GM23338 (cell line): ENCODE data around the gene RPS6KA1. TPM values are rescaled to one million over a fixed set of nuclear protein-coding genes. Genes with fewer than 3 reads are reported as not detected.

Source experiments
- ATAC-seq: fragments of 200-7000 bp; cut with Tn5 transposase; 3 replicates; pipeline ENCODE4 v1.9.1; 2020
- DNase-seq: peaks from one replicate; pipeline ENCODE4 v3.0.0-alpha.2; 2015; ENCODE audit warnings: low spot score
- H2AFZ ChIP-seq: fragments of 200-600 bp; sonication (generic); 2 replicates; pipeline ENCODE4 v1.8.0; 2016; ENCODE audit warnings: antibody characterized with exemption, mild to moderate bottlenecking, moderate library complexity
- H3F3A ChIP-seq: fragments of 200-600 bp; sonication (generic); replicated peaks from 2 replicates; pipeline ENCODE4 v1.8.0; 2017; ENCODE audit warnings: antibody characterized with exemption, mixed run types, low read depth
- H3K27ac ChIP-seq: fragments of 200-600 bp; sonication (generic); 2 replicates; pipeline ENCODE4 v1.6.1; 2016; ENCODE audit warnings: low read depth
- H3K27me3 ChIP-seq: fragments of 200-600 bp; sonication (generic); 2 replicates; pipeline ENCODE4 v1.8.0; 2016; ENCODE audit warnings: mild to moderate bottlenecking, mixed run types, moderate library complexity; ENCODE audit not compliant: insufficient read depth
- H3K36me3 ChIP-seq: fragments of 200-600 bp; sonication (generic); 2 replicates; pipeline ENCODE4 v1.8.0; 2016; ENCODE audit warnings: mild to moderate bottlenecking; ENCODE audit not compliant: insufficient read depth
- H3K4me1 ChIP-seq: fragments of 200-600 bp; sonication (generic); 2 replicates; pipeline ENCODE4 v1.8.0; 2016; ENCODE audit warnings: mild to moderate bottlenecking, moderate library complexity; ENCODE audit not compliant: insufficient read depth
- H3K4me2 ChIP-seq: fragments of 200-600 bp; sonication (generic); 2 replicates; pipeline ENCODE4 v1.7.1; 2017; ENCODE audit warnings: mixed run types
- H3K4me3 ChIP-seq: fragments of 200-600 bp; sonication (generic); 2 replicates; pipeline ENCODE4 v1.6.1; 2016; ENCODE audit warnings: mixed run types
- H3K79me2 ChIP-seq: fragments of 200-600 bp; sonication (generic); replicated peaks from 2 replicates; pipeline ENCODE4 v1.8.0; 2017; ENCODE audit warnings: mild to moderate bottlenecking; ENCODE audit not compliant: insufficient read depth
- H3K9me2 ChIP-seq: fragments of 200-600 bp; sonication (generic); 2 replicates; pipeline ENCODE4 v1.8.0; 2017; ENCODE audit not compliant: insufficient read depth
- H4K20me1 ChIP-seq: fragments of 200-600 bp; sonication (generic); replicated peaks from 2 replicates; pipeline ENCODE4 v1.8.0; 2017; ENCODE audit warnings: mild to moderate bottlenecking; ENCODE audit not compliant: insufficient read depth
- H3K27ac Mint-ChIP-seq: 2 replicates; pipeline ENCODE4 v1.8.0; 2020; ENCODE audit warnings: inconsistent platforms, mild to moderate bottlenecking, moderate library complexity, mixed read lengths
- H3K27me3 Mint-ChIP-seq: 3 replicates; pipeline ENCODE4 v1.8.0; 2022; ENCODE audit warnings: low read depth, mild to moderate bottlenecking, moderate library complexity, mixed read lengths, inconsistent platforms; ENCODE audit not compliant: insufficient read depth, poor library complexity
- H3K36me3 Mint-ChIP-seq: 3 replicates; pipeline ENCODE4 v1.8.0; 2021; ENCODE audit warnings: low read depth, mild to moderate bottlenecking, inconsistent platforms, moderate library complexity, mixed read lengths
- H3K4me1 Mint-ChIP-seq: 3 replicates; pipeline ENCODE4 v1.8.0; 2020; ENCODE audit warnings: mild to moderate bottlenecking, inconsistent platforms, mixed read lengths
- H3K4me3 Mint-ChIP-seq: 3 replicates; pipeline ENCODE4 v1.8.0; 2021; ENCODE audit warnings: moderate library complexity, mild to moderate bottlenecking, inconsistent platforms, mixed read lengths
- H3K9me3 Mint-ChIP-seq: 3 replicates; pipeline ENCODE4 v1.8.0; 2020; ENCODE audit warnings: moderate library complexity, mild to moderate bottlenecking, inconsistent platforms, mixed read lengths
- CREB1 ChIP-seq: fragments of 250-450 bp; sonication (Bioruptor Pico); IDR thresholded peaks from 2 replicates; pipeline ENCODE4 v1.5.0; 2020; ENCODE audit warnings: low read depth, mild to moderate bottlenecking, moderate library complexity
- CTCF ChIP-seq, 2 experiments: fragments of 200-600 bp in 1 of 2; sonication (generic) in 1 of 2; conservative IDR thresholded peaks; 2 replicates each; pipeline versions ENCODE4 v1.5.1 to v1.6.1; 2016 to 2017; ENCODE audit warnings: antibody characterized with exemption in 2 of 2, low read depth in 2 of 2, mild to moderate bottlenecking in 2 of 2, moderate library complexity in 1 of 2
- ETS1 ChIP-seq: IDR thresholded peaks from 2 replicates; pipeline ENCODE4 v1.6.1; 2016; ENCODE audit warnings: antibody characterized with exemption
- EZH2 ChIP-seq: fragments of 200-600 bp; sonication (generic); IDR thresholded peaks from one replicate; pipeline ENCODE4 v1.8.0; 2017; ENCODE audit warnings: antibody characterized with exemption, mild to moderate bottlenecking, low read depth; ENCODE audit not compliant: unreplicated experiment
- EZH2phosphoT487 ChIP-seq: fragments of 200-600 bp; sonication (generic); IDR thresholded peaks from one replicate; pipeline ENCODE4 v1.8.1; 2018; ENCODE audit warnings: antibody characterized with exemption; ENCODE audit not compliant: unreplicated experiment
- JUNB ChIP-seq: IDR thresholded peaks from one replicate; pipeline ENCODE4 v1.6.1; 2016; ENCODE audit warnings: antibody characterized with exemption; ENCODE audit not compliant: unreplicated experiment
- NANOG ChIP-seq: IDR thresholded peaks from 2 replicates; pipeline ENCODE4 v1.6.1; 2016; ENCODE audit warnings: antibody characterized with exemption, borderline replicate concordance
- POLR2AphosphoS5 ChIP-seq: IDR thresholded peaks from 2 replicates; pipeline ENCODE4 v1.6.1; 2016; ENCODE audit warnings: antibody characterized with exemption, low read depth
- REST ChIP-seq: IDR thresholded peaks from one replicate; pipeline ENCODE4 v1.6.1; 2018; ENCODE audit warnings: antibody characterized with exemption; ENCODE audit not compliant: unreplicated experiment
- STAT1 ChIP-seq: IDR thresholded peaks from one replicate; pipeline ENCODE4 v1.6.1; 2016; ENCODE audit warnings: antibody characterized with exemption; ENCODE audit not compliant: unreplicated experiment
- ZNF114 ChIP-seq: fragments of 250-450 bp; sonication (Bioruptor Pico); IDR thresholded peaks from 2 replicates; pipeline ENCODE4 v1.5.0; 2020; ENCODE audit warnings: mild to moderate bottlenecking, moderate library complexity
- ZNF331 ChIP-seq: fragments of 250-450 bp; sonication (Bioruptor Pico); IDR thresholded peaks from 2 replicates; pipeline ENCODE4 v1.5.0; 2020; ENCODE audit warnings: low read depth, mild to moderate bottlenecking, moderate library complexity
- ZNF462 ChIP-seq: fragments of 250-450 bp; sonication (Bioruptor Pico); IDR thresholded peaks from 2 replicates; pipeline ENCODE4 v1.5.0; 2020; ENCODE audit warnings: mild to moderate bottlenecking, moderate library complexity
- polyA plus RNA-seq: library from polyadenylated mRNA; unstranded; fragments of >200 nt; fragmentation: Nextera tagmentation; extraction: Ambion mirVana; gene quantifications from 2 replicates; pipeline ENCODE4 v1.2.1, GENCODE V29; 2016
- total RNA-seq: library from RNA; depleted of rRNA; stranded (reverse); fragments of >200 nt; shearing (Covaris generic); gene quantifications from 2 replicates; pipeline ENCODE4 v1.2.3, GENCODE V29; 2014

Gene RPS6KA1
- total and polyA plus RNA-seq, 2 experiments from 2014 or later = 28.3 to 68.6 TPM

GRCh38 chr1:26593385-26593784, 63.8 kb downstream of the RPS6KA1 start:
- Histone ChIP-seq H3K4me2 (no peak overlapping the region), H3K27me3 (no peaks in the 10 kb centered on the region), H3K36me3 (no peaks in the 10 kb centered on the region), H4K20me1 (no peaks in the 10 kb centered on the region), H3K9me2 (no peaks in the 10 kb centered on the region), H3K27ac (no peak overlapping the region), H2AFZ (no peak overlapping the region), H3K4me1 (no peaks in the 10 kb centered on the region), H3F3A (no peaks in the 10 kb centered on the region), H3K4me3 (no peak overlapping the region), H3K79me2 (no peaks in the 10 kb centered on the region)
- Mint-ChIP-seq H3K27ac (no peak overlapping the region; the same call in 1 of the 2 replicates), H3K27me3 (peaks cover 2% of the 10 kb centered on the region), H3K9me3 (peaks cover 17% of the 10 kb centered on the region; the same call in 2 of the 3 replicates), H3K4me1 (no peaks in the 10 kb centered on the region), H3K4me3 (no peak overlapping the region), H3K36me3 (peaks cover 3% of the 10 kb centered on the region; the same call in 2 of the 3 replicates)
- TF ChIP-seq ZNF462 (no peak), ETS1 (no peak), CREB1 (no peak), ZNF331 (CRISPR knock-in tag) (no peak), REST (no peak), JUNB (no peak), POLR2AphosphoS5 (no peak), NANOG (no peak), EZH2phosphoT487 (no peak), STAT1 (no peak), CTCF (conservative IDR thresholded peaks at IDR 0.05; ENCODE audit: low read depth in 2 of 2) (no peak), EZH2 (no peak), ZNF114 (CRISPR knock-in tag) (no peak)
- ATAC-seq (no peak), DNase-seq (no peak)
